ENCODE measurements around the gene TFEC. TPM values are rescaled to one million over a fixed set of nuclear protein-coding genes. Genes with fewer than 3 reads are reported as not detected.

TFEC gene
- total RNA-seq, result 0.13 TPM in 1 of 2 replicates, not detected in the other

GRCh38 chr7:116030651-116031276, at the start of gene TFEC:
TSS of gene TFEC (minus strand) at chr7:116030763. CDS start at chr7:115984441, 46,322 bp downstream.

Other genes with a start within 250 kb of the TFEC start
- gene TES, start 179.8 kb upstream of the TFEC start, total RNA-seq, result 44.2 and 76.3 TPM in 2 replicates

Data from epithelial cell of alveolus of lung (primary cell).